ENCODE data around the gene BARX2. TPM values are rescaled to one million over a fixed set of nuclear protein-coding genes. Genes with fewer than 3 reads are reported as not detected.

The BARX2 gene
- total RNA-seq, 2 donors from 2014 or later, result 0.35 to 1.4 TPM

GRCh38 chr11:129376658-129377341, 1.2 kb downstream of the BARX2 start:
- no peak overlapping the region for H3K4me3 ChIP-seq
- peaks cover 17 to 31% of the 10 kb centered on the region in 2 donors for H3K27me3 ChIP-seq
- H3K4me1 ChIP-seq, result peaks cover 0 to 33% of the 10 kb centered on the region in 2 donors

DNA sequence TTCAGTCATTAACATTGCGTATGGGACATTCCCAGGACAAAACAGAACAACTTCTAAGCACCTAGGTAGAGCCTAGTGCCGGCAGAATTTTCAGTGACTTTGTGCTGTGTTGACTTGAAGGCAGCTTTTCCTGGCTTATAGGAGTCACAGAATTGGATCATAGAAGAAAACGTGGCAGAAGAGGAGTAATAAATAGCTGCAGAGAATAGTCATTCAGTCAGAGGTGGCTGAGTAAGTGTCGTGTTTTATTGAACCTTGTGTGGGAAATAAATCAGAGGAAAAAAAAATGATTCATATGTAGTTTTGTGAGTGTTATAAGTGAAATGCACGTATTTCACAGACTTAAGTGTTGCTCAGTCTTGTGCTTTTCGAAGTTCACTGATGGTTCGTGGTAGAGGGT, 2.1 kb downstream of the BARX2 start:
- no peak overlapping the region for H3K27ac ChIP-seq
- no peak for DNase-seq (ENCODE audit: low spot score)
- peaks cover 0 to 29% of the 10 kb centered on the region in 2 donors for H3K4me1 ChIP-seq
- peaks cover 13 to 27% of the 10 kb centered on the region in 2 donors for H3K27me3 ChIP-seq
- no peaks in the 10 kb centered on the region for H3K36me3 ChIP-seq
- no peaks in the 10 kb centered on the region for H3K9me3 ChIP-seq
- no peak for TF ChIP-seq CTCF (IDR thresholded peaks at IDR 0.05)
- H3K4me3 ChIP-seq, result no peak overlapping the region

More at GRCh38 chr11:129376658-129377341, 1.2 kb downstream of the BARX2 start:
- no peak overlapping the region for H3K27ac ChIP-seq
- no peaks in the 10 kb centered on the region for H3K36me3 ChIP-seq
- H3K9me3 ChIP-seq, result no peaks in the 10 kb centered on the region
- no peak for TF ChIP-seq CTCF (IDR thresholded peaks at IDR 0.05)
- no peak for DNase-seq (ENCODE audit: low spot score)

- Histone ChIP-seq H3K27ac (no peak overlapping the region), H3K9me3 (no peaks in the 10 kb centered on the region), H3K4me3 (no peak overlapping the region), H3K36me3 (no peaks in the 10 kb centered on the region), H3K4me1 (peaks cover 0 to 2% of the 10 kb centered on the region in 2 donors), H3K27me3 (peaks cover 0 to 9% of the 10 kb centered on the region in 2 donors)
- TF ChIP-seq CTCF (IDR thresholded peaks at IDR 0.05), result no peak
- no peak for DNase-seq (ENCODE audit: low spot score)
Observed at GRCh38 chr11:129380413-129380812, 4.8 kb downstream of the BARX2 start.

DNA sequence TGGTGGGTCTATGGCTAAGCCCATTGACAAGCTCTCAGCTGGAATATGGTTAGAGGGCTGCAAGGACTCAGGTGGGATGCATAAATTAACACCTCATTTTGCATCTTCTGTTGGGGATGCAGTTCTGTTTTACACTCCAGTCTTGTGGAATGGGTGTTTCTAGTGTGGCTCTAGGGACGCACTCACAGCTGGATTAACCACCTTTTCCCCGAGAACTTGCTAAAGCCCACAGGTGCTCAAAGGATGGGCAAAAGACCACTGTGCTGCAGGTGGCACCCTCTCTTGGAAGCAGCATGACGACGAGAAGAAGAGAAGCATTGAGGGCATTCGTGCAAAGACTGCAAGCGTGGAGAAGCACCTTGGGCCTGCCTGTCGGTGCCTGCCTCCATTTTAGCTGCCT, 6.9 kb downstream of the BARX2 start:
- Histone ChIP-seq H3K4me3 (no peak overlapping the region), H3K27ac (no peak overlapping the region), H3K36me3 (no peaks in the 10 kb centered on the region), H3K27me3 (no peaks in the 10 kb centered on the region), H3K9me3 (no peaks in the 10 kb centered on the region), H3K4me1 (no peaks in the 10 kb centered on the region)
- TF ChIP-seq CTCF (IDR thresholded peaks at IDR 0.05), result no peak
- no peak for DNase-seq (ENCODE audit: low spot score)

- no peak overlapping the region for H3K4me3 ChIP-seq
- TF ChIP-seq CTCF (IDR thresholded peaks at IDR 0.05), result no peak
Observed at GRCh38 chr11:129383060-129383459, 7.4 kb downstream of the BARX2 start.

GRCh38 chr11:129383502-129383901, 7.9 kb downstream of the BARX2 start:
- DNase-seq (ENCODE audit: low spot score), result no peak
- Histone ChIP-seq H3K27me3 (no peaks in the 10 kb centered on the region), H3K36me3 (no peaks in the 10 kb centered on the region), H3K4me3 (no peak overlapping the region), H3K9me3 (no peaks in the 10 kb centered on the region), H3K27ac (no peak overlapping the region), H3K4me1 (no peaks in the 10 kb centered on the region)
- no peak for TF ChIP-seq CTCF (IDR thresholded peaks at IDR 0.05)

More at GRCh38 chr11:129383060-129383459, 7.4 kb downstream of the BARX2 start:
- Histone ChIP-seq H3K9me3 (no peaks in the 10 kb centered on the region), H3K27ac (no peak overlapping the region), H3K36me3 (no peaks in the 10 kb centered on the region), H3K4me1 (no peaks in the 10 kb centered on the region), H3K27me3 (no peaks in the 10 kb centered on the region)
- DNase-seq (ENCODE audit: low spot score), result no peak
